Esophagus (tissue), 2 donors: ENCODE measurements around the gene PCTP. TPM values are rescaled to one million over a fixed set of nuclear protein-coding genes. Genes with fewer than 3 reads are reported as not detected.
A peak's percentile ranks its signal among the peaks of the same experiment; 100 is the strongest.

ENCODE experiments used
- H3K27ac ChIP-seq, 2 donors: one replicate each; pipeline ENCODE4 v1.5.1; 2013; ENCODE audit warnings: low read depth in 2 of 2, mild to moderate bottlenecking in 2 of 2, inconsistent platforms in 1 of 2, low read length in 1 of 2, moderate library complexity in 1 of 2
- H3K27me3 ChIP-seq, 2 donors: one replicate each; pipeline ENCODE4 v1.6.1; 2013; ENCODE audit warnings: low read length in 2 of 2, control low read depth in 1 of 2, mild to moderate bottlenecking in 1 of 2; ENCODE audit not compliant: insufficient read depth in 2 of 2, control insufficient read depth in 1 of 2
- H3K36me3 ChIP-seq, 2 donors: one replicate each; pipeline ENCODE4 v1.6.1; 2013; ENCODE audit warnings: low read length in 1 of 2; ENCODE audit not compliant: control insufficient read depth in 2 of 2, insufficient read depth in 2 of 2
- H3K4me1 ChIP-seq, 2 donors: one replicate each; pipeline ENCODE4 v1.6.1; 2013; ENCODE audit warnings: low read length in 1 of 2; ENCODE audit not compliant: control insufficient read depth in 2 of 2, insufficient read depth in 2 of 2
- H3K4me3 ChIP-seq, 2 donors: one replicate each; pipeline ENCODE4 v1.5.1; 2013; ENCODE audit warnings: low read length in 2 of 2, mild to moderate bottlenecking in 2 of 2, low read depth in 1 of 2, moderate library complexity in 1 of 2
- H3K9me3 ChIP-seq, 2 donors: one replicate each; pipeline ENCODE4 v1.6.1; 2013; ENCODE audit warnings: mild to moderate bottlenecking in 2 of 2, low read depth in 1 of 2, low read length in 1 of 2, moderate library complexity in 1 of 2; ENCODE audit not compliant: control insufficient read depth in 2 of 2, insufficient read depth in 1 of 2
- WGBS, 2 donors: extraction: QIAGEN DNeasy Blood & Tissue Kit; methylation state at CpG; one replicate each; pipeline ENCODE4 v1.1.7; 2013; 5-methylcytosine and 5-hydroxymethylcytosine counted together
- polyA plus RNA-seq, 2 donors: library from polyadenylated mRNA; stranded (reverse); fragments of 200-250 nt; gene quantifications; one replicate each; pipeline ENCODE4 v1.2.3, GENCODE V29; 2013
- donor health status: healthy with polysubstance abuse.
- donor health status: Bipolar disorder and iron deficiency.

Gene PCTP
- polyA plus RNA-seq, 2 donors, result 6.4 to 8.7 TPM

- Histone ChIP-seq H3K27ac (no peak overlapping the region), H3K4me1 (no peaks in the 10 kb centered on the region)
Measured at GRCh38 chr17:55727275-55727674, 23.6 kb upstream of the PCTP start.

GRCh38 chr17:55727920-55728319 lies 22.9 kb upstream of the PCTP start:
- H3K4me3 ChIP-seq, result no peak overlapping the region
- 82 to 89% methylated on average over 1 of the region's 1 CpG for WGBS, 2 donors
- H3K36me3 ChIP-seq, result no peaks in the 10 kb centered on the region
- H3K27ac ChIP-seq, result no peak overlapping the region
- H3K4me1 ChIP-seq, result no peaks in the 10 kb centered on the region
- no peaks in the 10 kb centered on the region for H3K9me3 ChIP-seq
- no peaks in the 10 kb centered on the region for H3K27me3 ChIP-seq

More at GRCh38 chr17:55727275-55727674, 23.6 kb upstream of the PCTP start:
- H3K9me3 ChIP-seq, result no peaks in the 10 kb centered on the region
- 85 to 87% methylated on average over 6 of the region's 6 CpGs for WGBS, 2 donors
- H3K36me3 ChIP-seq, result no peaks in the 10 kb centered on the region
- no peak overlapping the region for H3K4me3 ChIP-seq
- H3K27me3 ChIP-seq, result no peaks in the 10 kb centered on the region

GRCh38 chr17:55728361-55728760 lies 22.5 kb upstream of the PCTP start:
- Histone ChIP-seq H3K9me3 (no peaks in the 10 kb centered on the region), H3K27me3 (no peaks in the 10 kb centered on the region), H3K4me3 (no peak overlapping the region), H3K27ac (peak overlapping the region in 1 of 2 donors; percentile 4), H3K36me3 (no peaks in the 10 kb centered on the region), H3K4me1 (no peaks in the 10 kb centered on the region)
- WGBS, 2 donors, result 76 to 83% methylated on average over 5 of the region's 5 CpGs

GRCh38 chr17:55728833-55729232 lies 22.0 kb upstream of the PCTP start:
- no peak overlapping the region for H3K4me3 ChIP-seq
- H3K4me1 ChIP-seq, result no peaks in the 10 kb centered on the region
- 74 to 77% methylated on average over 5 of the region's 5 CpGs for WGBS, 2 donors
- H3K27me3 ChIP-seq, result no peaks in the 10 kb centered on the region
- no peaks in the 10 kb centered on the region for H3K36me3 ChIP-seq
- peak overlapping the region in 1 of 2 donors; percentile 4 for H3K27ac ChIP-seq
- H3K9me3 ChIP-seq, result no peaks in the 10 kb centered on the region

- no peak overlapping the region for H3K27ac ChIP-seq
- H3K4me1 ChIP-seq, result no peaks in the 10 kb centered on the region
- no peaks in the 10 kb centered on the region for H3K27me3 ChIP-seq
- no peaks in the 10 kb centered on the region for H3K9me3 ChIP-seq
- no peak overlapping the region for H3K4me3 ChIP-seq
- no peaks in the 10 kb centered on the region for H3K36me3 ChIP-seq
- WGBS, 2 donors, result 73 to 76% methylated on average over 1 of the region's 1 CpG
Measured at GRCh38 chr17:55729484-55729883, 21.4 kb upstream of the PCTP start.

GRCh38 chr17:55730380-55730779 lies 20.5 kb upstream of the PCTP start:
- no peaks in the 10 kb centered on the region for H3K36me3 ChIP-seq
- no peaks in the 10 kb centered on the region for H3K9me3 ChIP-seq
- H3K27me3 ChIP-seq, result no peaks in the 10 kb centered on the region
- no peaks in the 10 kb centered on the region for H3K4me1 ChIP-seq
- 20% methylated on average over 1 of the region's 1 CpG for WGBS, 2 donors
- H3K4me3 ChIP-seq, result no peak overlapping the region
- no peak overlapping the region for H3K27ac ChIP-seq

GRCh38 chr17:55730808-55731207 lies 20.0 kb upstream of the PCTP start:
- Histone ChIP-seq H3K27ac (no peak overlapping the region), H3K9me3 (no peaks in the 10 kb centered on the region), H3K36me3 (no peaks in the 10 kb centered on the region), H3K4me3 (no peak overlapping the region), H3K4me1 (no peaks in the 10 kb centered on the region), H3K27me3 (no peaks in the 10 kb centered on the region)
- WGBS, 2 donors, result 37 to 41% methylated on average over 3 of the region's 3 CpGs

GRCh38 chr17:55731586-55732250 lies 19.1 kb upstream of the PCTP start:
- Histone ChIP-seq H3K27ac (peak overlapping the region; percentile 68 to 69), H3K27me3 (no peaks in the 10 kb centered on the region), H3K9me3 (no peaks in the 10 kb centered on the region), H3K36me3 (no peaks in the 10 kb centered on the region), H3K4me3 (no peak overlapping the region), H3K4me1 (no peaks in the 10 kb centered on the region)
- 41 to 42% methylated on average over 10 of the region's 10 CpGs for WGBS, 2 donors

- no peak overlapping the region for H3K4me3 ChIP-seq
- WGBS, 2 donors, result 37 to 51% methylated on average over 4 of the region's 4 CpGs
- H3K4me1 ChIP-seq, result no peaks in the 10 kb centered on the region
- no peaks in the 10 kb centered on the region for H3K9me3 ChIP-seq
- no peaks in the 10 kb centered on the region for H3K36me3 ChIP-seq
- H3K27ac ChIP-seq, result no peak overlapping the region
- H3K27me3 ChIP-seq, result no peaks in the 10 kb centered on the region
Measured at GRCh38 chr17:55734128-55734781, 16.6 kb upstream of the PCTP start.
